ENCODE measurements around the gene MIEF1. TPM values are rescaled to one million over a fixed set of nuclear protein-coding genes. Genes with fewer than 3 reads are reported as not detected.

Gene MIEF1
- total RNA-seq, 2 donors from 2014 or later = 24.0 to 38.6 TPM

- no peaks in the 10 kb centered on the region for H3K9me3 ChIP-seq
- H3K27me3 ChIP-seq (replicated peaks; ENCODE audit: insufficient read depth) = no peaks in the 10 kb centered on the region
- TF ChIP-seq CTCF (IDR thresholded peaks at IDR 0.05) (no peak), POLR2A (IDR thresholded peaks at IDR 0.05) (no peak), POLR2AphosphoS5 (IDR thresholded peaks at IDR 0.05) (no peak)
- DNase-seq (ENCODE audit: low spot score) = no peak
- no peaks in the 10 kb centered on the region for H3K36me3 ChIP-seq
- H3K4me1 ChIP-seq (replicated peaks) = no peaks in the 10 kb centered on the region
- 71% methylated on average over 24 of the region's 26 CpGs for WGBS
- H3K4me3 ChIP-seq = no peak overlapping the region
- intact Hi-C loops (cut with DNase I) = no loop called here
- no peak overlapping the region for H3K27ac ChIP-seq
Measured at GRCh38 chr22:39469681-39470450, 32.2 kb upstream of the MIEF1 start.

- H3K27me3 ChIP-seq (replicated peaks; ENCODE audit: insufficient read depth) = no peaks in the 10 kb centered on the region
- no peaks in the 10 kb centered on the region for H3K36me3 ChIP-seq
- intact Hi-C loops (cut with DNase I) = no loop called here
- H3K4me3 ChIP-seq = no peak overlapping the region
- 80% methylated on average over 15 of the region's 16 CpGs for WGBS
- no peaks in the 10 kb centered on the region for H3K9me3 ChIP-seq
- no peaks in the 10 kb centered on the region for H3K4me1 ChIP-seq (replicated peaks)
- no peak overlapping the region for H3K27ac ChIP-seq
- DNase-seq (ENCODE audit: low spot score) = no peak
- TF ChIP-seq CTCF (IDR thresholded peaks at IDR 0.05) (no peak), POLR2A (IDR thresholded peaks at IDR 0.05) (no peak), POLR2AphosphoS5 (IDR thresholded peaks at IDR 0.05) (no peak)
Measured at GRCh38 chr22:39470451-39471291, 31.4 kb upstream of the MIEF1 start.

- no peaks in the 10 kb centered on the region for H3K4me1 ChIP-seq (replicated peaks)
- no peak overlapping the region for H3K27ac ChIP-seq
Measured at GRCh38 chr22:39471381-39472141, 30.5 kb upstream of the MIEF1 start.

More at GRCh38 chr22:39471381-39472141, 30.5 kb upstream of the MIEF1 start:
- no peak for DNase-seq (ENCODE audit: low spot score)
- TF ChIP-seq POLR2A (IDR thresholded peaks at IDR 0.05) (no peak), POLR2AphosphoS5 (IDR thresholded peaks at IDR 0.05) (no peak), CTCF (IDR thresholded peaks at IDR 0.05) (no peak)
- Histone ChIP-seq H3K36me3 (no peaks in the 10 kb centered on the region), H3K9me3 (no peaks in the 10 kb centered on the region), H3K27me3 (replicated peaks; ENCODE audit: insufficient read depth) (no peaks in the 10 kb centered on the region), H3K4me3 (no peak overlapping the region)
- 47% methylated on average over 13 of the region's 13 CpGs for WGBS
- intact Hi-C loops (cut with DNase I) = no loop called here

Measured in prostate gland (tissue), 2 donors.